SK-N-SH (cell line): Measurements from ENCODE around the gene ZNF283.
"Not testable (repeated sequence)": the region's sequence is repeated elsewhere in the genome, so short reads cannot be mapped to it uniquely, and the experiment has no call there.

Experiments used
- CHD2 ChIP-seq: fragments of 150-350 bp; IDR thresholded peaks from 2 replicates; pipeline ENCODE4 v1.6.1; 2018; ENCODE audit warnings: low read length; ENCODE audit not compliant: partially characterized antibody
- FOXM1 ChIP-seq: IDR thresholded peaks from 2 replicates; pipeline ENCODE4 v1.4.0; 2012; ENCODE audit warnings: low read depth, mild to moderate bottlenecking
- GABPA ChIP-seq: IDR thresholded peaks from 2 replicates; pipeline ENCODE4 v1.4.0; 2012; ENCODE audit warnings: low read depth, mild to moderate bottlenecking
- MXI1 ChIP-seq: IDR thresholded peaks from 2 replicates; pipeline ENCODE4 v1.6.1; 2012; ENCODE audit warnings: mild to moderate bottlenecking, low read depth, low read length, improper control_type of control experiment
- POLR2AphosphoS5 ChIP-seq: IDR thresholded peaks from 2 replicates; pipeline ENCODE4 v1.6.1; 2012; ENCODE audit warnings: low read depth, low read length
- TF ChIP-seq, protein P1 (sequence below): fragments of 200-600 bp; sonication (generic); IDR thresholded peaks from 2 replicates; pipeline ENCODE4 v1.6.1; 2017; ENCODE audit warnings: antibody characterized with exemption, mild to moderate bottlenecking, moderate library complexity

DNA sequence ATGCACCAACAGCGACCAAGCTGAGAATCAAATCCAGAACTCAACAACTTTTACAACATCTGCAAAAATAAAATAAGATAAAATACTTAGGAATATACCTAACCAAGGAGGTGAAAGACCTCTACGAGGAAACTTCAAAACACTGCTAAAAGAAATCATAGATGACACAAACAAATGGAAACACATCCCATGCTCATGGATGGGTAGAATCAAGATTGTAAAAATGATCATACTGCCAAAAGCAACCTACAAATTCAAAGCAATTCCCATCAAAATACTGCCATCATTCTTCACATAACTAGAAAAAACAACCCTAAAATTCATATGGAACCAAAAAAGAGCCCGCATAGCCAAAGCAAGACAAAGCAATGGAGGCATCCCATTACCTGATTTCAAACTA is 3.3 kb upstream of the ZNF283 start:
- TF ChIP-seq, protein P1, sequence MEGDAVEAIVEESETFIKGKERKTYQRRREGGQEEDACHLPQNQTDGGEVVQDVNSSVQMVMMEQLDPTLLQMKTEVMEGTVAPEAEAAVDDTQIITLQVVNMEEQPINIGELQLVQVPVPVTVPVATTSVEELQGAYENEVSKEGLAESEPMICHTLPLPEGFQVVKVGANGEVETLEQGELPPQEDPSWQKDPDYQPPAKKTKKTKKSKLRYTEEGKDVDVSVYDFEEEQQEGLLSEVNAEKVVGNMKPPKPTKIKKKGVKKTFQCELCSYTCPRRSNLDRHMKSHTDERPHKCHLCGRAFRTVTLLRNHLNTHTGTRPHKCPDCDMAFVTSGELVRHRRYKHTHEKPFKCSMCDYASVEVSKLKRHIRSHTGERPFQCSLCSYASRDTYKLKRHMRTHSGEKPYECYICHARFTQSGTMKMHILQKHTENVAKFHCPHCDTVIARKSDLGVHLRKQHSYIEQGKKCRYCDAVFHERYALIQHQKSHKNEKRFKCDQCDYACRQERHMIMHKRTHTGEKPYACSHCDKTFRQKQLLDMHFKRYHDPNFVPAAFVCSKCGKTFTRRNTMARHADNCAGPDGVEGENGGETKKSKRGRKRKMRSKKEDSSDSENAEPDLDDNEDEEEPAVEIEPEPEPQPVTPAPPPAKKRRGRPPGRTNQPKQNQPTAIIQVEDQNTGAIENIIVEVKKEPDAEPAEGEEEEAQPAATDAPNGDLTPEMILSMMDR = not testable (repeated sequence)
- not testable (repeated sequence) for TF ChIP-seq MXI1, CHD2, POLR2AphosphoS5, GABPA, FOXM1
